Omental fat pad (tissue), 4 donors: ENCODE measurements around the gene FAM163B. TPM values are rescaled to one million over a fixed set of nuclear protein-coding genes. Genes with fewer than 3 reads are reported as not detected.

Experiments used
- ATAC-seq: fragments of 150-250 bp; one replicate; pipeline ENCODE4 v1.9.1; 2016; ENCODE audit warnings: mild to moderate bottlenecking, moderate library complexity; ENCODE audit not compliant: low FRiP score
- DNase-seq: peaks from one replicate; pipeline ENCODE4 v3.0.0-alpha.2; 2019; ENCODE audit warnings: low spot score
- total RNA-seq, 4 donors: library from RNA; depleted of rRNA; stranded (reverse); fragments of >200 nt; gene quantifications; one replicate each; pipeline ENCODE4 v1.1.0, GENCODE V29; 2016
- TF ChIP-seq, protein P1 (sequence below), 3 donors: fragments of 450-650 bp; IDR thresholded peaks; one replicate each; pipeline ENCODE4 v1.5.1; 2016 to 2017; ENCODE audit warnings: antibody characterized with exemption in 3 of 3, mild to moderate bottlenecking in 3 of 3, moderate library complexity in 2 of 3

Gene FAM163B
- total RNA-seq, 4 donors from 2014 or later = not detected

DNA sequence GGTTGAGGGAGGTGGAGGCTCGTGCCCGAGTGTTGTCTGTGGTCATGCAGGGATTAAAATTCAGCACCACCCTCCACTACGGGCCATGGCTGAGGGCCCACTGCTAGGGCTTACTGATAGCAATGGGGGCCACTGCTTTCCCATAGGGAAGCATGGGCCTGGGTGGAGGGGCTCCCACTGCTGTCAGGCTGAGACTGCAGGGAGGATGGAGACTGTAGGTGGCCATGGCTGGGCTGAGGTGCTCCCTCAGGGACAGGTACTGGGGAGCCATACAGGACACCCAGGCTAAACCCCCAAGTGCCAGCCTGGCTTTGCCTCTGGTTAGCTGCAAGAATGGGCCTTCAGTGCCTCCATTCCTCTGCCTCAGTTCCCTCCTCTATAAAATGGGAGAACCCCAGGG, 26.1 kb downstream of the FAM163B start:
- no peak for DNase-seq
- ATAC-seq = no peak
- TF ChIP-seq, protein P1, sequence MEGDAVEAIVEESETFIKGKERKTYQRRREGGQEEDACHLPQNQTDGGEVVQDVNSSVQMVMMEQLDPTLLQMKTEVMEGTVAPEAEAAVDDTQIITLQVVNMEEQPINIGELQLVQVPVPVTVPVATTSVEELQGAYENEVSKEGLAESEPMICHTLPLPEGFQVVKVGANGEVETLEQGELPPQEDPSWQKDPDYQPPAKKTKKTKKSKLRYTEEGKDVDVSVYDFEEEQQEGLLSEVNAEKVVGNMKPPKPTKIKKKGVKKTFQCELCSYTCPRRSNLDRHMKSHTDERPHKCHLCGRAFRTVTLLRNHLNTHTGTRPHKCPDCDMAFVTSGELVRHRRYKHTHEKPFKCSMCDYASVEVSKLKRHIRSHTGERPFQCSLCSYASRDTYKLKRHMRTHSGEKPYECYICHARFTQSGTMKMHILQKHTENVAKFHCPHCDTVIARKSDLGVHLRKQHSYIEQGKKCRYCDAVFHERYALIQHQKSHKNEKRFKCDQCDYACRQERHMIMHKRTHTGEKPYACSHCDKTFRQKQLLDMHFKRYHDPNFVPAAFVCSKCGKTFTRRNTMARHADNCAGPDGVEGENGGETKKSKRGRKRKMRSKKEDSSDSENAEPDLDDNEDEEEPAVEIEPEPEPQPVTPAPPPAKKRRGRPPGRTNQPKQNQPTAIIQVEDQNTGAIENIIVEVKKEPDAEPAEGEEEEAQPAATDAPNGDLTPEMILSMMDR (IDR thresholded peaks at IDR 0.05) = no peak

DNA sequence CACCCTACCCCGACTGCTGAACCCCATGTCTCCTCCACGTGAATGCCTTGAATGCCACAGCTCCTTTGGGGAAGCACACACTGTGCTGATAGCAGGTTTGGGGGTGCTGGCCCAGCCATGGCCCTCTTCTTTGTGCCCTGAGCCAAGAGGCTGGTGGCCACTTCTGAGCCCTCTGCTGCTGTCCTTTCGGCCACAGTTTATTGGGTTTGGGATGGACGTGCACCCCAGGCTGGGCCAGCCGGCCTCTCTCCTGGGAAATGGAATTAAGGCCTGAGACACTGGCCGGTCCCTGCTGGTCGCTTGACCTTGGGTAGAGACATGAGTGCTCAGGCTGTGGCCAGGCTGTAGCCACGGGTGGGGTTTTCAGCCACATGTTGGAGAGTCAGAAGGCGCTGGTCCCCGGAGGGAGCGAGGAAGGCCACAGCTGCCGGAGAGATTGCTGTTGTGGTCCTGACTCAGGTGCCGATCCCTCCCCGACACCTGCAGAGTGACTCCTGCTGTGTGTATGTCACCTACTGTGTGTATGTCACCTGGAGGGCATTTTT, 26.6 kb downstream of the FAM163B start:
- DNase-seq (no peak), ATAC-seq (no peak)
- TF ChIP-seq, protein P1 (IDR thresholded peaks at IDR 0.05) = no peak

DNA sequence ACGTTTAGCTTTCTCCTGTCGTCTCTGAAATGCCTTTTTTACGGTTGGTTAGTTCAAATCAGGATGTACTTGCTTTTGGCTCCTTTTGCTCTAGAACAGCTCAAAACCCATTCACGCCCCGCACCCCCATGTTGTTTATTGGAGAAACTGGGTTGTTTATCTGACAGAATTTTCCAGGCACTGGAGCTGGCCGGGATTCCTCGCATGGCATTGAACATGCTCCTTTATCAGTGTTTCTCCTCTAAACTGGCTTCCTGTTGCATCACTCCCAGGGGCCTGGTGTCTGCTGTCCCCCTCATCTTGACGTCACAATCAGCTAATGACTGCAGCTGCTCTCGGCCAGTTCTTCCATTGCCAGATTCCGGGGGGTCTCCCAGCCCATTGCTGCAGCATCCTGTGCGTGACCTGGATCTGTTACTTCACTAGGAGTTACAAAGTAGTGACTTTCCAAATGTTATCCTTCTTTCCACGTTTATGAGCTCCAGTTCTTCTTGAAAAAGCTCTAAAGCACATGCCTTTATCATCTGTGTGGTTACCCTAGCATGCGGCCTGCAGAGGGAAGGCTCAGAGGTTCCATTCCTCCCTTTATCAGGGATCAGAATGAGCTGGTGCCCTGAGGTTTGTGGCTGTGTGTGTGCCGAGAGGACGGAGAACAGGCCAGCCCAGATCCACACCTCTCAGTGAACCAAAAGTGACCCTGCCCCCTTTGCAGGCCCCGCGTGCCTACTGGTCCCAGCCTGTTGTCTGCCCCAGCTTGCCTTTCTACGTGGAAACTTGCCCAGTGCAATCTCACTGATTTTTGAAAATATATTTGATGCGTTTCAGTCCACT, 27.5 kb downstream of the FAM163B start:
- ATAC-seq (no peak), DNase-seq (no peak)
- TF ChIP-seq, protein P1 (IDR thresholded peaks at IDR 0.05) = no peak

DNA sequence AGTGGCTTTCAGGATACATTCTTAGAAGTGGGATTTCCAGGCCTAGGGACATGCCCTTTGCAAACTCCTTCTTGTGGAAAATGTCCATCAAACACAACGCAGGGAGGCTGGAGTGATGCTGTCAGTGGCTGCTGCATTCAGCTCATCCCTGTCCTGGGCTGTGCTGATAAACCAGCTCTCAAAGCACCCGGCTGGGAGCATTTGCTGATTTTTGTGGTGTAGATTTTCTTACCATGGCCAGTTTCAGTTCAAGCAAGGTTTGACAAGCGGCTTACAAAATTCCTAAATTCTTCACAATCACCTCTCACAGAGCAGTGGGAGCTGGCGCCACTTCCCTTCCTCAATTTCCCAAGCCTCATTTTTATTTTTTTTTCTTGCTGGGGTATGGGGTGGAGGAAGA, 28.2 kb downstream of the FAM163B start:
- TF ChIP-seq, protein P1 (IDR thresholded peaks at IDR 0.05) = no peak
- no peak for DNase-seq

DNA sequence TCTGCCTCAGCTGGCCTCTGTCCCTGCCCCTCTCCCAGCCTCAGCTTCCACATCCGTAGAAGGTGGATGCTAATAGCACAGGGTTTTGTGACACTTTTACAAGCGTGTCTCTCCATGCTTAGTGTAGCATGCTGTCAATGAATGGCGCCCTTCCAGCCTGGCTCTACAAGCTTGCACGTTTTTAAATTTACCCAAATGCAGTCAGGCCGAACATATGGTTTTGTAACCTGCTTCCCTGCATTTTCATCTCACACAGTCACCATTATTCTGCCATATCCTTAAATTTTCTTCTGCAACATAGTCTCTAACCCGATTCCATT, 28.8 kb downstream of the FAM163B start:
- ATAC-seq (no peak), DNase-seq (no peak)
- TF ChIP-seq, protein P1 (IDR thresholded peaks at IDR 0.05) = no peak

More for the DNA sequence above, 28.2 kb downstream of the FAM163B start:
- ATAC-seq = no peak

DNA sequence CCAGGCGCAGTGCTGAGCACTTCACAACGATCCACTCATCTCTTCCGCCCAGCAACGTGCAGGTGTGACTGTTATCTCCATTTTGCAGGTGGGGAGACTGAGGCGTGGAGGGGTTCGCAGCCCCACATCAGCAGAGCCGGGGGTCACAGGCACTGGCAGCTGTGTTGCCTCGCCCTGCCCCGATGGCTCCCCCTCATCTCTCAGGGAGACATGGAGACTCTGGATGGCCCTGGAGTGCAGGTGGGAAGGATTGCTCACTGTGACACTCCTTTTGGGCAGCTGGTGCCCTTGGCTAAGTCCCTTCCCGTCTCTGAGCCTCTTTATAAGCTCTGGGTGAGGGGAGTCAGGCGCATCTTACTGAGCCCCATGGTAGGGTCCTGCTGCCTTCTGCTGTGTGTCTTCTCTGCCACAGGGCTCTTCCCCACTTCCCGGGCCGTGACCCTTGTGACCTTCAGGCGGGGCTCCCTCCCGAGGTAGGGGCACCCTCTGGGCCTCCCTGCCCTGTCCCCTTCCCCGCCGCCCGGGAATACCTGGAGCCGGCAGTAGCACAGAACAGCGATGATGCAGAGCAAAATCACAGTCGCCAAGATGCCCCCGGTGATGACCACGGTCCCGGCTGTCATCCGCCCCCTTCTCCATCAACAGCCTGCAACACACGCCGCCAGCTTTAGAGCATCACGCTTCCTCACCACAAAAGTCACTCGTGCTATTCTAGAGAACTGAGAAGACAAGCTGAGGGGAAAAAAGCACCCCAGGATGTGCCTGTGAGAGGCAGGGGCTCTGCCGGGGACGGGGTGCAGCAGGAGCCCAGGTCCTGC, 29.4 kb downstream of the FAM163B start:
- ATAC-seq (no peak), DNase-seq (no peak)
- TF ChIP-seq, protein P1 (IDR thresholded peaks at IDR 0.05) = no peak
